Choroid plexus epithelial cell (primary cell): ENCODE measurements around the gene NT5DC1.

Experiments used
- DNase-seq: peaks from one replicate; pipeline ENCODE4 v3.0.0-alpha.2; 2010; ENCODE audit warnings: low read depth
- H3K4me3 ChIP-seq: 2 replicates; pipeline ENCODE4 v1.5.1; 2011; ENCODE audit warnings: low read depth, mild to moderate bottlenecking, control low read depth, low read length, moderate library complexity
- CTCF ChIP-seq: conservative IDR thresholded peaks from 2 replicates; pipeline ENCODE4 v1.5.1; 2011; ENCODE audit warnings: low read depth, mild to moderate bottlenecking, control low read depth, inconsistent platforms, low read length, moderate library complexity

Gene NT5DC1

GRCh38 chr6:116127771-116128493 lies 27.3 kb downstream of the NT5DC1 start:
- DNase-seq = no peak
- TF ChIP-seq CTCF = no peak
- H3K4me3 ChIP-seq = no peak overlapping the region

- no peak for DNase-seq
- TF ChIP-seq CTCF = no peak
- H3K4me3 ChIP-seq = no peak overlapping the region
Measured at GRCh38 chr6:116133453-116133852, 32.8 kb downstream of the NT5DC1 start.

- H3K4me3 ChIP-seq = no peak overlapping the region
- TF ChIP-seq CTCF = no peak
- DNase-seq = no peak
Measured at GRCh38 chr6:116136373-116136772, 35.7 kb downstream of the NT5DC1 start.

- no peak overlapping the region for H3K4me3 ChIP-seq
- no peak for TF ChIP-seq CTCF
- DNase-seq = peak; percentile 14
Measured at GRCh38 chr6:116136933-116137340, 36.3 kb downstream of the NT5DC1 start.

GRCh38 chr6:116139917-116140316 lies 39.3 kb downstream of the NT5DC1 start:
- DNase-seq = no peak
- peak; percentile 4 for TF ChIP-seq CTCF
- H3K4me3 ChIP-seq = no peak overlapping the region

- TF ChIP-seq CTCF = no peak
- no peak overlapping the region for H3K4me3 ChIP-seq
- DNase-seq = peak; percentile 93
Measured at GRCh38 chr6:116144605-116145004, 44.0 kb downstream of the NT5DC1 start.
